HepG2 (cell line): ENCODE results near the gene APOLD1. TPM values are rescaled to one million over a fixed set of nuclear protein-coding genes. Genes with fewer than 3 reads are reported as not detected.

ENCODE experiments used
- AFF4 ChIP-seq: sonication (generic); formaldehyde crosslinking; IDR thresholded peaks from 2 replicates; pipeline ENCODE4 v1.4.0; 2020; ENCODE audit warnings: missing genetic modification reagents
- EHMT2 ChIP-seq: fragments of 200-600 bp; sonication (generic); IDR thresholded peaks from 2 replicates; pipeline ENCODE4 v1.7.0; 2017; ENCODE audit warnings: antibody characterized with exemption, low read depth, low read length, borderline replicate concordance
- FIP1L1 ChIP-seq: fragments of 200-400 bp; formaldehyde crosslinking; IDR thresholded peaks from 2 replicates; pipeline ENCODE4 v1.6.1; 2018; ENCODE audit warnings: low read depth, mild to moderate bottlenecking, low read length, moderate library complexity, borderline replicate concordance; ENCODE audit not compliant: insufficient read depth
- FOXA1 ChIP-seq, 2 experiments: fragments of 450-650 bp in 1 of 2; sonication (generic) in 1 of 2; formaldehyde crosslinking in 1 of 2; IDR thresholded peaks; 2 replicates each; pipeline versions ENCODE4 v1.4.0 to v1.6.1; 2016 to 2020; ENCODE audit warnings: missing genetic modification reagents in 1 of 2
- GATA4 ChIP-seq: sonication (generic); IDR thresholded peaks from 2 replicates; pipeline ENCODE4 v1.6.1; 2016; ENCODE audit warnings: antibody characterized with exemption, low read depth, borderline replicate concordance
- KDM2A ChIP-seq: sonication (generic); formaldehyde crosslinking; IDR thresholded peaks from 2 replicates; pipeline ENCODE4 v1.4.0; 2020; ENCODE audit warnings: low read depth, missing genetic modification reagents, borderline replicate concordance
- KDM3A ChIP-seq: IDR thresholded peaks from 2 replicates; pipeline ENCODE4 v1.6.1; 2018; ENCODE audit warnings: low read depth, missing compliant biosample characterization
- MYNN ChIP-seq: sonication (generic); formaldehyde crosslinking; IDR thresholded peaks from 2 replicates; pipeline ENCODE4 v1.4.0; 2020; ENCODE audit warnings: mild to moderate bottlenecking, low read depth, missing genetic modification reagents
- NFRKB ChIP-seq: fragments of 450-650 bp; IDR thresholded peaks from 2 replicates; pipeline ENCODE4 v1.6.1; 2017
- NPAS2 ChIP-seq: sonication (generic); formaldehyde crosslinking; IDR thresholded peaks from 2 replicates; pipeline ENCODE4 v1.8.0; 2022; ENCODE audit warnings: mild to moderate bottlenecking, missing genetic modification reagents, borderline replicate concordance
- NR2F6 ChIP-seq, 2 experiments: IDR thresholded peaks; 2 replicates each; pipeline ENCODE4 v1.6.1; 2016; ENCODE audit warnings: antibody characterized with exemption in 1 of 2, mild to moderate bottlenecking in 1 of 2
- POLR2AphosphoS5 ChIP-seq: IDR thresholded peaks from 2 replicates; pipeline ENCODE4 v1.6.1; 2012; ENCODE audit warnings: low read depth, low read length
- POLR2G ChIP-seq: fragments of 200-400 bp; formaldehyde crosslinking; IDR thresholded peaks from 2 replicates; pipeline ENCODE4 v1.6.1; 2018; ENCODE audit warnings: mild to moderate bottlenecking, low read depth, low read length, moderate library complexity
- RBM39 ChIP-seq: fragments of 200-400 bp; formaldehyde crosslinking; IDR thresholded peaks from one replicate; pipeline ENCODE4 v1.6.1; 2018; ENCODE audit warnings: antibody characterized with exemption, mild to moderate bottlenecking, low read depth, low read length; ENCODE audit not compliant: poor library complexity, severe bottlenecking
- SAFB2 ChIP-seq: sonication (generic); formaldehyde crosslinking; IDR thresholded peaks from 2 replicates; pipeline ENCODE4 v1.5.1; 2020; ENCODE audit warnings: missing genetic modification reagents, low read depth, mild to moderate bottlenecking, borderline replicate concordance
- SAP130 ChIP-seq: IDR thresholded peaks from 2 replicates; pipeline ENCODE4 v1.6.1; 2016; ENCODE audit warnings: low read depth
- SIX1 ChIP-seq: sonication (generic); formaldehyde crosslinking; IDR thresholded peaks from 2 replicates; pipeline ENCODE4 v1.4.0; 2020; ENCODE audit warnings: missing genetic modification reagents, borderline replicate concordance
- SNRNP70 ChIP-seq: fragments of 200-400 bp; formaldehyde crosslinking; IDR thresholded peaks from 2 replicates; pipeline ENCODE4 v1.6.1; 2017; ENCODE audit warnings: mild to moderate bottlenecking, low read depth, low read length, moderate library complexity
- SRSF9 ChIP-seq: fragments of 200-400 bp; formaldehyde crosslinking; IDR thresholded peaks from 2 replicates; pipeline ENCODE4 v1.6.1; 2018; ENCODE audit warnings: borderline replicate concordance, mild to moderate bottlenecking, low read depth, low read length; ENCODE audit not compliant: insufficient read depth, poor library complexity, severe bottlenecking
- TBL1XR1 ChIP-seq: fragments of 150-350 bp; IDR thresholded peaks from 2 replicates; pipeline ENCODE4 v1.6.1; 2014; ENCODE audit warnings: borderline replicate concordance, low read length; ENCODE audit not compliant: partially characterized antibody
- ZBTB20 ChIP-seq: sonication (generic); formaldehyde crosslinking; IDR thresholded peaks from 2 replicates; pipeline ENCODE4 v1.8.1; 2023; ENCODE audit warnings: missing genetic modification reagents, low read depth, mild to moderate bottlenecking, borderline replicate concordance
- ZNF230 ChIP-seq: sonication (generic); formaldehyde crosslinking; IDR thresholded peaks from 2 replicates; pipeline ENCODE4 v1.4.0; 2020; ENCODE audit warnings: mild to moderate bottlenecking, missing genetic modification reagents
- ZNF235 ChIP-seq: sonication (generic); formaldehyde crosslinking; IDR thresholded peaks from 2 replicates; pipeline ENCODE4 v1.8.1; 2023; ENCODE audit warnings: mild to moderate bottlenecking, missing genetic modification reagents, borderline replicate concordance
- ZNF3 ChIP-seq: IDR thresholded peaks from 2 replicates; pipeline ENCODE4 v1.7.0; 2017; ENCODE audit warnings: inconsistent platforms
- ZNF589 ChIP-seq: sonication (generic); formaldehyde crosslinking; conservative IDR thresholded peaks from 2 replicates; pipeline ENCODE4 v1.8.0; 2022; ENCODE audit warnings: mild to moderate bottlenecking, moderate library complexity, missing genetic modification reagents
- ZSCAN22 ChIP-seq: sonication (generic); formaldehyde crosslinking; IDR thresholded peaks from 2 replicates; pipeline ENCODE4 v1.4.0; 2020; ENCODE audit warnings: mild to moderate bottlenecking, missing genetic modification reagents
- ZSCAN29 ChIP-seq: sonication (generic); formaldehyde crosslinking; conservative IDR thresholded peaks from 2 replicates; pipeline ENCODE4 v1.4.0; 2020; ENCODE audit warnings: mild to moderate bottlenecking, missing genetic modification reagents
- polyA plus RNA-seq, 8 experiments: library from polyadenylated mRNA; depleted of rRNA in 3 of 8; stranded (reverse) in 7 of 8; unstranded in 1 of 8; fragments of >200 nt; fragmentation: Illumina TruSeq in 4 of 8; extraction: Trizol in 4 of 8; gene quantifications; 2 replicates each; pipeline versions ENCODE4 v1.2.1 to v1.2.3, GENCODE V29; 2011 to 2016; ENCODE audit warnings: low read depth in 4 of 8, missing spikeins in 1 of 8, mixed read lengths in 1 of 8; ENCODE audit not compliant: insufficient read depth in 1 of 8
- total RNA-seq, 5 experiments: library from RNA; depleted of rRNA; stranded (reverse); fragments of >200 nt; fragmentation: Illumina TruSeq; extraction: Trizol; gene quantifications; 2 replicates each; pipeline ENCODE4 v1.2.3, GENCODE V29; 2016; ENCODE audit warnings: low read depth in 1 of 5

APOLD1 gene
- total and polyA plus RNA-seq, 2 of the 13 experiments (the other 11 are each of a cell fraction or from before 2014, with no cell fraction given) = 0.20 to 0.84 TPM

- TF ChIP-seq POLR2AphosphoS5 (no peak), KDM2A (CRISPR knock-in tag) (no peak; the same call in 1 of the 2 replicates), FIP1L1 (no peak), RBM39 (no peak), EHMT2 (no peak), SNRNP70 (no peak), POLR2G (peak; percentile 67), SRSF9 (no peak), SAP130 (peak; percentile 59), GATA4 (no peak), SIX1 (CRISPR knock-in tag) (no peak), NR2F6 (IDR thresholded peaks at IDR 0.05) (no peak), NR2F6 (CRISPR knock-in tag; IDR thresholded peaks at IDR 0.05) (no peak), ZNF235 (CRISPR knock-in tag) (0 out of 2 replicates have a peak, but pooled peaks have one; percentile 27), ZNF3 (CRISPR knock-in tag) (no peak), NPAS2 (no peak), SAFB2 (no peak), NFRKB (no peak), MYNN (no peak), ZNF230 (CRISPR knock-in tag) (no peak), TBL1XR1 (no peak), ZSCAN22 (peak; percentile 82), AFF4 (no peak), KDM3A (CRISPR knock-in tag) (0 out of 2 replicates have a peak, but pooled peaks have one; percentile 40), ZNF589 (peak; percentile 84), ZSCAN29 (no peak), FOXA1 (IDR thresholded peaks at IDR 0.05) (no peak), FOXA1 (CRISPR knock-in tag; IDR thresholded peaks at IDR 0.05) (no peak), ZBTB20 (CRISPR knock-in tag) (no peak)
Measured at GRCh38 chr12:12786706-12787601, 1.5 kb downstream of the APOLD1 start (continued).
